WI38 (cell line): ENCODE measurements around the gene ANKRD50.

Source experiments
- H3K4me3 ChIP-seq: 2 replicates; pipeline ENCODE4 v1.5.1; 2011; ENCODE audit warnings: low read depth, mild to moderate bottlenecking, control low read depth, low read length
- TF ChIP-seq, protein P1 (sequence below): IDR thresholded peaks from 2 replicates; pipeline ENCODE4 v1.5.1; 2012; ENCODE audit warnings: low read depth, mild to moderate bottlenecking, control low read depth, low read length

Gene ANKRD50

DNA sequence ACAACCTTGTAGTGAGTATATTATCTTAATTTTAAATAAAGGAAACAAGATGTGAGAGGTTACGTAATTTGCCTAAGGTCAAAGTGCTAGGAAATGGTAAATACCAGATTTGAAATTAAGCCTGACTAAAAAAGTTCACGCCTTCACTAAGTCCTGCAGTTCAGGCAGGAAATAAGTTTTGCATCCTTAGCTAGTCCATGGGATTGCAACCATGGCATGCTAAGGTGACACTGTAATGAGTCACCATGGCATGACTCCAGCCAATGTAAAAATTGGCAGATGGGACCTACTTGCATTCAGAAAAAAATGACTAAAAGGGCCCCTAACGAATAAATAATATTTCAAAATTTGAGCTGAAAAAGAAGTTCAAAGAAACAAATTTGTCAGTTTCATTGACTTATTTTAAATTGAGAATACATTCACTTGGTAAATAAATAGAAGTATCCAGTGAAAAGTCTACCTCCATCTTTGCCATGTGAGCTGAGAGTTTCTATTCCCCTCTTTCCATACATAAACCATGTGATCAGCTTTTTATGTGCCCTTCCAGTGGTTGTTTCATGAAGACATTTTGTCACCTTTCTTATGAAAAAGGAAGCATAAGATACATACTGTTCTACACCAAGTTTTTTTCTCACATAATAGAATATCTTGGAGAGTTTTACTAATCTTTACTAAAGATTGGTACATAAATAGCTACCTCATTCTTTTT lies 72.4 kb downstream of the ANKRD50 start:
- TF ChIP-seq, protein P1, sequence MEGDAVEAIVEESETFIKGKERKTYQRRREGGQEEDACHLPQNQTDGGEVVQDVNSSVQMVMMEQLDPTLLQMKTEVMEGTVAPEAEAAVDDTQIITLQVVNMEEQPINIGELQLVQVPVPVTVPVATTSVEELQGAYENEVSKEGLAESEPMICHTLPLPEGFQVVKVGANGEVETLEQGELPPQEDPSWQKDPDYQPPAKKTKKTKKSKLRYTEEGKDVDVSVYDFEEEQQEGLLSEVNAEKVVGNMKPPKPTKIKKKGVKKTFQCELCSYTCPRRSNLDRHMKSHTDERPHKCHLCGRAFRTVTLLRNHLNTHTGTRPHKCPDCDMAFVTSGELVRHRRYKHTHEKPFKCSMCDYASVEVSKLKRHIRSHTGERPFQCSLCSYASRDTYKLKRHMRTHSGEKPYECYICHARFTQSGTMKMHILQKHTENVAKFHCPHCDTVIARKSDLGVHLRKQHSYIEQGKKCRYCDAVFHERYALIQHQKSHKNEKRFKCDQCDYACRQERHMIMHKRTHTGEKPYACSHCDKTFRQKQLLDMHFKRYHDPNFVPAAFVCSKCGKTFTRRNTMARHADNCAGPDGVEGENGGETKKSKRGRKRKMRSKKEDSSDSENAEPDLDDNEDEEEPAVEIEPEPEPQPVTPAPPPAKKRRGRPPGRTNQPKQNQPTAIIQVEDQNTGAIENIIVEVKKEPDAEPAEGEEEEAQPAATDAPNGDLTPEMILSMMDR: no peak
- H3K4me3 ChIP-seq: no peak overlapping the region

DNA sequence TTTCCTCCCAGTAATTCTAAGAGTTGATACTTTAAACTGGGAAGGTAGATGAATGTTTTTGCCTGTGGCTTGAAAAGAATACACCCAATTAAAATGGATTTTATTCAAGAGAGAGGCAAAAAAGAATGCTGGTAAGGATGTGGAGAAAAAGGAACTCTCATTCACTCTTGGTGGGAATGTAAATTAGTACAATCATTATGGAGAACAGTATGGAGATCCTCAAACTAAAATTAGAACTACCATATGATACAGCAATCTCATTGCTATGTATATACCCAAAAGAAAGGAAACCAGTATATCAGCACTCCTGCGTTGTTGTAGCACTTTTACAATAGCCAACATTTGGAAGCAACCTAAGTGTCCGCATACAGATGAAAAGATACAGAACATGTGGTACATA lies 75.2 kb downstream of the ANKRD50 start:
- TF ChIP-seq, protein P1: no peak

DNA sequence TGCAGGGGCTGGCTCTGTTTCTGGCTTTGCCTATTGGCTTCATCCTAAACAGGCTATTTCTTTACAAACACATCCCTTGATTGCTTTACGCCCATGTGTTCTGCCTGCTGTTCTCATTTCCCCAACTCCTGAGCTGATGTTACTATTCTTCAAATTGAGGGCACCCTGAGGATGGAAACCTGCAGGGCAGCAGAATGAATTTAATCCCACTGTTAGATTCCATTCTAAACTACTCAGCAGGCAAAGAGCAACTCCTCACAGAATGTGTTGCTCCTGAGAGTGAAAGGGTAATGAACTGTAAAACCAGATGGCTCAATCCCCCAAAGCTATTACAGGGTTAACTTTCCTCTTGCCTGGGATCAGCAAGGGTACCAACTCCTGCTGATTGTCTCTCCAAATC lies 75.7 kb downstream of the ANKRD50 start:
- TF ChIP-seq, protein P1: no peak
- no peak overlapping the region for H3K4me3 ChIP-seq

More for the DNA sequence above, 75.2 kb downstream of the ANKRD50 start:
- H3K4me3 ChIP-seq: no peak overlapping the region

DNA sequence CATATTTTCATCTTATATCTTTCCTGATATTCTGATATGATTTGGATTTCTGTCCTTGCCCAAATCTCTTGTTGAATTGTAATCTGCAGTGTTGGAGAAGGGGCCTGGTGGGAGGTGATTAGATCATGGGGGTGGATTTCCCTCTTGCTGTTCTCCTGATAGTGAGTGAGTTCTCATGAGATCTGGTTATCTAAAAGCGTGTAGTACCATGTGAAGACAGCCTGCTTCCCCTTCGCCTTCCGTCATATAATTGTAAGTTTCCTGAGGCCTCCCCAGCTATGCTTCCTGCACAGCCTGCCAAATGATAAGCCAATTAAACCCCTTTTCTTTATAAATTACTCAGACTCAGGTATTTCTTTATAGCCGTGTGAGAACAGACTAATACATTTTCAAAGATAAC lies 77.2 kb downstream of the ANKRD50 start:
- TF ChIP-seq, protein P1: no peak
- H3K4me3 ChIP-seq: no peak overlapping the region

DNA sequence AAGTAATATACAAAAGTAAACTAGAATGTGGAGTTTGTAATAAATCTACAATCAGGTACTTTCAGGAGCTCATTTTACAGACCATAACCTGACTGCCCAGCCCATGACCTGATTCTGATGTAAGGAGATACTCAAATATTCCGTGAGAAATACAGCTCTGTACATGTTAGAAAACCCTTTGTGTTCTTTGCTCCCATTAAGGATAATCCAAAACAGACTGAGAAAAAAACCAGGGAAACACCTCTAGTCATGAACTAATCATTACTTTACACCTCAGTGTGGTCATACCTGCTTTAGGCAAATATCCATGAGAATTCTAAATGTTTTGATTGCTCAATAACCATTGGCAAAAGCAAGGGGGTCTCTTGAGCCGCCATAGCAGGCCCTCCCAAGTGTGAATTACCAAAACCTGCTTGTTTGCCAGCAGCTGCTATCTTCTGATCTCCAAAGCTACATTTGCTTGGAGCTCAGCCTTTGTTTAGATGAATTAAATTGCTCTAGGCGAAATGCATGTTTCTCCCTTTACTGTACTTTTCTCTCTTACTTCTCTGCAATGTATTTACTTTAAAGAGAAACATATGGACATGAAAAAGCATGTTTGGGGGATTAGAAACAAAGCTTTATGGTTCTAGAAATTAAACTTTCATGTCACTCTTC lies 79.1 kb downstream of the ANKRD50 start:
- H3K4me3 ChIP-seq: no peak overlapping the region

DNA sequence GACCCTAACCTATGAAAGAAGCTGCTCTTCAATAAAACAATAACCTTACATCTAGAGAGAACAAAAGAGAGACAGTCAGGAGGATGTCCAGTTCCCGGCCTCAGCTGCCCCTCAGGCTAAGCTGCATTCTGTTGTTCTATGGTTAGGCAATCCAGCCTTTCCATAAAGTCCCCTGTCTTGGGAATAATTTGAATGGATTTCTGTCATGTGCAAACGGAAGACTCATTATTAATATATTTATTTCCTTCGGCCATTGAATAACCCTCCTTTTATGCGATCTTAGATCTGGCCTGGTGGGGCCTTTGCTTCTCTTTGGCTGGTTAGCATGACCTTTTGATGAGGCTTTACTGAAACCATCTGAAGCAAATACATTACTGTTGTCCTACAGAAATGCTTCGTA lies 80.1 kb downstream of the ANKRD50 start:
- no peak overlapping the region for H3K4me3 ChIP-seq
- TF ChIP-seq, protein P1: no peak

More for the DNA sequence above, 79.1 kb downstream of the ANKRD50 start:
- TF ChIP-seq, protein P1: no peak

DNA sequence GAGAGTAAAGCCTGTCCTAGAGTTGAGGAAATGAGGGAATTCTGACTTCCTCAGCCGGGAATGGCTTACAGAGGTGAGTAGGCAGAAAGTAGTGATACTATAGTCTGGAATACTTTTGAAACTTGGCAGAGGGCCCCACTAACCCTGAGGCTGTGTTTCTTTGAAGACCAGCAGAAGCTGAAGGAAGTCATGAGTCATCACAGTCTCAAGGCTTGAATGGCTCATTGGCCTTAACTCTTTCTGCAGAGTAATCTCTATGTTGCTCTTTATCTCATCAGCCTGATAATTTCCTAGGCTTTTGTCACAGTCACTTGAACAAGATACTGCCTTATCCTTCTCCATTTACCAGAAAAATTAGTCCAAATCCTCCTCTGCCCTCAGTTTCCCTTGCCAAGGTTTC lies 80.8 kb downstream of the ANKRD50 start:
- H3K4me3 ChIP-seq: no peak overlapping the region
- TF ChIP-seq, protein P1: no peak
